Heart left ventricle (tissue), 16 donors: Measurements from ENCODE around the gene CCDC197. TPM values are rescaled to one million over a fixed set of nuclear protein-coding genes. Genes with fewer than 3 reads are reported as not detected.

Experiments
- ATAC-seq, 4 donors: fragments of 200-7000 bp; cut with Tn5 transposase; one replicate each; pipeline ENCODE4 v1.9.1; 2020 to 2022; ENCODE audit warnings: moderate library complexity in 4 of 4, mild to moderate bottlenecking in 3 of 4, moderate number of reproducible peaks in 1 of 4
- DNase-seq, 5 donors: peaks; one replicate each; pipeline ENCODE4 v3.0.0-alpha.2; 2020
- H3K27ac ChIP-seq, 12 donors: fragments of 200-600 bp; sonication (generic) in 4 of 12; one replicate each; pipeline versions ENCODE4 v1.5.0 to v1.8.0; 2016 to 2022; ENCODE audit warnings: mild to moderate bottlenecking in 2 of 12
- H3K27me3 ChIP-seq, 9 donors: fragments of 200-600 bp; sonication (generic) in 2 of 9; one replicate each; pipeline versions ENCODE4 v1.5.1 to v1.8.0; 2016 to 2022; ENCODE audit warnings: mild to moderate bottlenecking in 3 of 9
- H3K36me3 ChIP-seq, 9 donors: fragments of 200-600 bp; sonication (generic) in 2 of 9; one replicate each; pipeline versions ENCODE4 v1.5.0 to v1.8.0; 2018 to 2022; ENCODE audit warnings: mild to moderate bottlenecking in 2 of 9
- H3K4me1 ChIP-seq, 12 donors: fragments of 200-600 bp; sonication (generic) in 4 of 12; one replicate each; pipeline versions ENCODE4 v1.5.0 to v1.8.0; 2016 to 2022; ENCODE audit warnings: mild to moderate bottlenecking in 3 of 12
- H3K4me3 ChIP-seq, 12 donors: fragments of 200-600 bp; sonication (generic) in 4 of 12; one replicate each; pipeline versions ENCODE4 v1.5.0 to v1.8.0; 2017 to 2022; ENCODE audit warnings: mild to moderate bottlenecking in 9 of 12, moderate library complexity in 4 of 12
- H3K9me3 ChIP-seq, 12 donors: fragments of 200-600 bp; sonication (generic) in 4 of 12; one replicate each; pipeline versions ENCODE4 v1.5.0 to v1.8.0; 2016 to 2022; ENCODE audit warnings: mild to moderate bottlenecking in 1 of 12
- POLR2A ChIP-seq, 2 donors: fragments of 450-650 bp; IDR thresholded peaks; one replicate each; pipeline ENCODE4 v1.6.1; 2017; ENCODE audit warnings: antibody characterized with exemption in 2 of 2, mild to moderate bottlenecking in 2 of 2, moderate library complexity in 2 of 2
- WGBS, 4 donors: extraction: QIAGEN DNeasy Blood & Tissue Kit in 2 of 4; methylation state at CpG; one replicate each; pipeline versions ENCODE4 v1.1.5 to v1.1.7; 2013 to 2018; 5-methylcytosine and 5-hydroxymethylcytosine counted together
- intact Hi-C, 10 donors: fragments of 100-400 bp; cut with DNase I; formaldehyde crosslinking; loops; one replicate each; pipeline versions ENCODE4 v1.11.1 to v1.14.2; 2022
- polyA plus RNA-seq, 2 donors: library from polyadenylated mRNA; stranded (reverse); fragments of 200-250 nt; gene quantifications; one replicate each; pipeline ENCODE4 v1.2.3, GENCODE V29; 2013
- total RNA-seq, 9 donors: library from RNA; depleted of rRNA in 2 of 9; stranded (reverse); fragments of >200 nt in 2 of 9; fragmentation: NEBNext Ultra II Directional in 3 of 9; extraction: Animal tissue kit (Norgen Biotek cat#: 25700) in 3 of 9; gene quantifications; one replicate each; pipeline versions ENCODE4 v1.1.0 to v1.2.4, GENCODE V29; 2016 to 2023
- TF ChIP-seq, protein P1 (sequence below), 12 donors: fragments of 200-600 bp; sonication (generic) in 4 of 12; IDR thresholded peaks; one replicate each; pipeline versions ENCODE4 v1.5.0 to v1.8.0; 2018 to 2022; ENCODE audit warnings: antibody characterized with exemption in 12 of 12, mild to moderate bottlenecking in 5 of 12
- donor health status: ischemic (EF 13 %, LVEDD 7.1; RV severe dilation, severe dysfunction).
- donor health status: healthy with polysubstance abuse.
- donor health status: DM: no; HTN: yes; CAD: no.
- donor health status: DM: no; HTN: no; CAD: no.
- donor health status: ischemic (EF 25% LVEDD 6.9; RV normal size, moderate dysfunction).
- donor health status: ischemic (EF 25% LVEDD 5.7; RV mildly dilated, moderate dysfunction).
- donor health status: healthy.
- donor health status: DM: yes; HTN: yes; CAD: no.
- donor health status: ischemic (EF 35%, LVEDD 5.7; RV mildly dilated, moderate dysfunction).
- donor health status: nonischemic (EF 11% LVEDD 7.7; RV severe dilation, severe dysfunction).
- donor health status: DM: yes; HTN: yes; CAD: no.
- donor health status: PGD.
- donor health status: ischemic (EF 29% LVEDD 5.4; RV normal size, mild dysfunction).
- donor health status: nonischemic (EF 23%, LVEDD 6.1; RV moderate dilation, normal function).

The CCDC197 gene
- total and polyA plus RNA-seq, 11 donors: 0.23 to 1.4 (median 0.88) TPM; not detected in 4

DNA sequence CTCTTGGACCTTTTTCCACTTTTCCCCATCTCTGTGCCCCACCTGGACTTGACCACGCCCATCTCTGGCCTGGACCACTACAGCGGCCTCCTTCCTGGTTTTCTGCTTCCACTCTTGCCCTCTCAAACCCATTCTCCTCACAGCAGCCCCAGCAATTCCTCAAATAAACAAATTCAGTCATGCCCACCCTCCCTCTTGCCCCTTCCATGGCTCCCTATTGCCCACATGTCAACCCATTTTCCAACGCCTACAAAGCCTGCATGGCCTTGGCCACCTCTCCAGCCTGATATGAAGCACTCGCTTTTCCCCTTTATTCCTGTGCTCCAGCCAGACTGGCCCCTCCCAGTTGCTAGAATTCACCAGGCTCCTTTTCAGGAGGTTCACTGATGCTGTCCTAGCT lies 23.2 kb downstream of the CCDC197 start:
- Histone ChIP-seq H3K4me3 (no peak overlapping the region), H3K27ac (no peak overlapping the region), H3K27me3 (no peaks in the 10 kb centered on the region), H3K4me1 (no peaks in the 10 kb centered on the region), H3K9me3 (no peaks in the 10 kb centered on the region), H3K36me3 (no peaks in the 10 kb centered on the region)
- ATAC-seq: no peak
- TF ChIP-seq POLR2A (IDR thresholded peaks at IDR 0.05): no peak
- TF ChIP-seq, protein P1, sequence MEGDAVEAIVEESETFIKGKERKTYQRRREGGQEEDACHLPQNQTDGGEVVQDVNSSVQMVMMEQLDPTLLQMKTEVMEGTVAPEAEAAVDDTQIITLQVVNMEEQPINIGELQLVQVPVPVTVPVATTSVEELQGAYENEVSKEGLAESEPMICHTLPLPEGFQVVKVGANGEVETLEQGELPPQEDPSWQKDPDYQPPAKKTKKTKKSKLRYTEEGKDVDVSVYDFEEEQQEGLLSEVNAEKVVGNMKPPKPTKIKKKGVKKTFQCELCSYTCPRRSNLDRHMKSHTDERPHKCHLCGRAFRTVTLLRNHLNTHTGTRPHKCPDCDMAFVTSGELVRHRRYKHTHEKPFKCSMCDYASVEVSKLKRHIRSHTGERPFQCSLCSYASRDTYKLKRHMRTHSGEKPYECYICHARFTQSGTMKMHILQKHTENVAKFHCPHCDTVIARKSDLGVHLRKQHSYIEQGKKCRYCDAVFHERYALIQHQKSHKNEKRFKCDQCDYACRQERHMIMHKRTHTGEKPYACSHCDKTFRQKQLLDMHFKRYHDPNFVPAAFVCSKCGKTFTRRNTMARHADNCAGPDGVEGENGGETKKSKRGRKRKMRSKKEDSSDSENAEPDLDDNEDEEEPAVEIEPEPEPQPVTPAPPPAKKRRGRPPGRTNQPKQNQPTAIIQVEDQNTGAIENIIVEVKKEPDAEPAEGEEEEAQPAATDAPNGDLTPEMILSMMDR (IDR thresholded peaks at IDR 0.05): no peak
- intact Hi-C loops: loop anchor here in 1 of 10 donors (10.0 kb wide), 1 partner anchor 815 kb away; the partner anchor contains the start of genes GON7 and UBR7
- DNase-seq: no peak
- 89 to 91% (median 89%) methylated on average over 4 of the region's 4 CpGs for WGBS, 4 donors

DNA sequence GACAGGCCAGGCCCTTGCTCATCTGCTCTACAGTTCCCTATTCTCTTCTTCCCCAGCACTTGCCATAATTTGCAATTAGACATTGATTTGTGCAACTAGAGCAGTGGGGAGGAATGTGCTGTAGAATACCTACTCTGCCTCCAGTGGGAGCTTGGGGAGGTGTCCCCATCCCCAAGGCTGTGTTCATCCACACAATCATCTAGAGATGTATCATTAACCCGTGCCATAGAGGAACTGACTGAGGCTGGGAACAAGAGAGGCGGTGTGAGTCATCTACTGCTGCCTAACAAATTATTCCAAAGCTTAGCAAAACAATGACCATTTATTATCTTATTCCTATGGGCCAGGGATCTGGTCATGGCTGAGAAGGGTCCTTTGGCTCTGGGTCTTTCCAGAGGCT lies 23.9 kb downstream of the CCDC197 start:
- no peak for TF ChIP-seq POLR2A (IDR thresholded peaks at IDR 0.05)
- TF ChIP-seq, protein P1 (IDR thresholded peaks at IDR 0.05): no peak
- ATAC-seq (no peak), DNase-seq (no peak)
- intact Hi-C loops: loop anchor here in 1 of 10 donors (10.0 kb wide), 1 partner anchor 816 kb away; the partner anchor contains the start of genes GON7 and UBR7
- Histone ChIP-seq H3K27me3 (no peaks in the 10 kb centered on the region), H3K36me3 (no peaks in the 10 kb centered on the region), H3K4me1 (peaks cover 0 to 2% (median 0%) of the 10 kb centered on the region in 12 donors), H3K4me3 (no peak overlapping the region), H3K27ac (no peak overlapping the region), H3K9me3 (no peaks in the 10 kb centered on the region)
- 64 to 91% (median 80%) methylated on average over 2 of the region's 2 CpGs for WGBS, 4 donors

DNA sequence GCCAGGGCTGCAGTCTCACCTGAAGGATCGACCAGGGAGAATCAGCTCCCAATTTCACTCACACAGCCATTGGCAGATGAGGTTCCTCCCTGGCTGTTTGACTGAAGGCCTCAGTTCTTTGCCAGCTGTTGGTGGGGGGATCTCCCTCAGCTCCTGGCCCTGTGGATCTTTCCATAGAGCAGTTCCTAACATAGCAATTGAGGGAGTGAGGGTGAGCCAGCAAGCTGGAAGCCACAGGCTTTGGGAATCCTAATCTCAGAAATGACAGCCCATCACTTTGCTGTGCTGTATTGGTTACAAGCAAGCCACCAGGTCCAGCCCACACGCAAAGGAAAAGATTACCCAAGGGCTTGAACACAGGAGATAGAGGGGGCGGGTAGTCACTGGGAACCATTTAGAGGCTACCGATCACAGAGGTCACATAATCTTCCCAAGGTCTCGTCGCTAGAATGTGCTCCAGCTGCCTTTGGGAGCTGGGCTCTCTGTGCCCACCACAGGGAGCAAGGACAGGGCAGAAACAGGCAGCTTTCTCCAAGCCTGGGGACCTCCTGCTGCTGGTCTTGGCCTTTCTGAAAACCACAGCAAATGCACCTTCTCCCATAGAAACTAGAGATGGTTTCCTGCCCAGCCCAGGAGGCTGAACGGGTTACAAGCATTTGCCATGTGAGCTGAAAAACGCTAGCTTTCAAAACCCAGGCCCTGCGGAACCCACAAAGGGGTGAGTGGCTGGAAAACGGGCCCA lies 24.5 kb downstream of the CCDC197 start:
- Histone ChIP-seq H3K9me3 (no peaks in the 10 kb centered on the region), H3K36me3 (no peaks in the 10 kb centered on the region), H3K27me3 (no peaks in the 10 kb centered on the region), H3K4me1 (peaks cover 0 to 4% (median 0%) of the 10 kb centered on the region in 12 donors), H3K4me3 (no peak overlapping the region), H3K27ac (no peak overlapping the region)
- ATAC-seq (no peak), DNase-seq (no peak)
- TF ChIP-seq POLR2A (IDR thresholded peaks at IDR 0.05): no peak
- TF ChIP-seq, protein P1 (IDR thresholded peaks at IDR 0.05): no peak
- intact Hi-C loops: loop anchor here in 1 of 10 donors (10.0 kb wide), 1 partner anchor 817 kb away; the partner anchor contains the start of genes GON7 and UBR7
- WGBS, 4 donors: 65 to 70% (median 67%) methylated on average over 10 of the region's 10 CpGs

DNA sequence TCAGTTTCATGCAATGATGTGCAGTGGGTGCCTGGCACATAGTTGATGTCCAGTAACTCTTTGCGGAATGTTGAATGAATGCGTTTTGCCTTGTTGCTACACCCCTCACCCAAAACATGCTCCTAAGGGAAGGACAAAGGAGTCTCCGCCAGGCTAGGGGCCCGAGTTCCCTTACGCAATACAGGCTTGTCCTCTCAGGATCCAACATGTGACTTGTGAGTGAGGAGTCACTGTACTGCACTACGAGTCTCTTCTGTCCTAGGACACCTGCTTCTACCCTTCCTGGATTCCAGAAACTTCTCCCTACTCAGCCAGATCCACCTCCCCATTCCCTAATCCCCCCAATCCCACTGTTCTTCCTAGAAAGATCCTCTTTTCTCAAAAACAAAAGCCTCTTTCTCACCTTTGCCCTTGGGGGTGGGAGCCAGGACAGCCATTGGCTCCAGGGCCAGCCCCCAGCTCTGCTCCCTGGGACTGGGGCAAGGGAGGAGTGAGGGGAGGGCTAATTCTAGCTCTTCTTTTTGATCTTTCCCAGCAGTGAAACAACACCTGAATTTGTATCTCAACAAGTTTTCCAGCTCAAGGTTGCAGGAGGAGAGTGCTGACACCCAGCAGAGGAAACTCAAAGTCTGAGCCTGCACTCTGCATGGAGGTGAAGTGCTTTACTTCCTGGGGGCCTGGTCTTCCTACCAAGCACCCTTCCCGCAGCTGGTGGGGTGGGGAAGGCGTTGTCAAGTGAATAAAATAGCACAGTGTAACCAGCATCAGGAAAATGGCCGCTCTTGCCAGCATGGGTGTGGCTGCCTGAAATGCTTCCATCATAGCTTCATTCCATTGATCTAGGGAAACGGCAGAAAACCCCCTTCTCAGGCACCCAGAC lies 25.7 kb downstream of the CCDC197 start:
- Histone ChIP-seq H3K27ac (no peak overlapping the region), H3K9me3 (no peaks in the 10 kb centered on the region), H3K4me1 (peaks cover 0 to 9% (median 1%) of the 10 kb centered on the region in 12 donors), H3K4me3 (no peak overlapping the region), H3K27me3 (no peaks in the 10 kb centered on the region), H3K36me3 (no peaks in the 10 kb centered on the region)
- DNase-seq: no peak
- TF ChIP-seq POLR2A (IDR thresholded peaks at IDR 0.05): no peak
- TF ChIP-seq, protein P1 (IDR thresholded peaks at IDR 0.05): no peak
- intact Hi-C loops: loop anchor here in 1 of 10 donors (10.0 kb wide), 1 partner anchor 818 kb away; the partner anchor contains the start of genes GON7 and UBR7
- ATAC-seq: no peak
- 69 to 78% (median 72%) methylated on average over 10 of the region's 10 CpGs for WGBS, 4 donors
